SK-N-DZ (cell line): Measurements from ENCODE around the gene CARD10.
A peak's percentile ranks its signal among the peaks of the same experiment; 100 is the strongest.

Source experiments
- DNase-seq: peaks from one replicate; pipeline ENCODE4 v3.0.0-alpha.2; 2015; ENCODE audit warnings: low spot score

The CARD10 gene

GRCh38 chr22:37526376-37526775 is 7.2 kb upstream of the CARD10 start:
- DNase-seq = no peak

- DNase-seq = no peak
Measured at GRCh38 chr22:37525746-37526350, 6.6 kb upstream of the CARD10 start.

- no peak for DNase-seq
Measured at GRCh38 chr22:37525073-37525745, 6.0 kb upstream of the CARD10 start.

GRCh38 chr22:37522482-37522881 is 3.3 kb upstream of the CARD10 start:
- DNase-seq = no peak

- no peak for DNase-seq
Measured at GRCh38 chr22:37521236-37521739, 2.1 kb upstream of the CARD10 start.

- no peak for DNase-seq
Measured at GRCh38 chr22:37520776-37521191, 1.6 kb upstream of the CARD10 start.

GRCh38 chr22:37518509-37519267 is 527 bp downstream of the CARD10 start:
- no peak for DNase-seq

- DNase-seq = no peak
Measured at GRCh38 chr22:37517826-37518450, 1.3 kb downstream of the CARD10 start.

- no peak for DNase-seq
Measured at GRCh38 chr22:37516456-37516855, 2.8 kb downstream of the CARD10 start.

- DNase-seq = peak; percentile 32
Measured at GRCh38 chr22:37515901-37516300, 3.3 kb downstream of the CARD10 start.

- no peak for DNase-seq
Measured at GRCh38 chr22:37514526-37515051, 4.6 kb downstream of the CARD10 start.

- DNase-seq = no peak
Measured at GRCh38 chr22:37511395-37512104, 7.7 kb downstream of the CARD10 start.

GRCh38 chr22:37510091-37510490 is 9.1 kb downstream of the CARD10 start:
- no peak for DNase-seq

- DNase-seq = peak; percentile 39
Measured at GRCh38 chr22:37509059-37509860, 10.0 kb downstream of the CARD10 start.

GRCh38 chr22:37508431-37508992 is 10.7 kb downstream of the CARD10 start:
- DNase-seq = peak; percentile 34

GRCh38 chr22:37507731-37508130 is 11.5 kb downstream of the CARD10 start:
- no peak for DNase-seq

- DNase-seq = no peak
Measured at GRCh38 chr22:37505989-37506388, 13.2 kb downstream of the CARD10 start.

GRCh38 chr22:37505565-37505964 is 13.7 kb downstream of the CARD10 start:
- DNase-seq = no peak

- DNase-seq = no peak
Measured at GRCh38 chr22:37504964-37505363, 14.3 kb downstream of the CARD10 start.

- no peak for DNase-seq
Measured at GRCh38 chr22:37503850-37504249, 15.4 kb downstream of the CARD10 start.
